Activated naive CD8-positive, alpha-beta T cell treated with anti-CD3 and anti-CD28 coated beads, Interleukin-2, amount 10 ng/mL, durations not matched to agents 7 days and 5 days (primary cell): ENCODE measurements around the gene CHKB. TPM values are rescaled to one million over a fixed set of nuclear protein-coding genes. Genes with fewer than 3 reads are reported as not detected.

Source experiments
- ATAC-seq: fragments of 150-1000 bp; cut with Tn5 transposase; one replicate; pipeline ENCODE4 v1.10.0; 2021; ENCODE audit warnings: low read depth, moderate library complexity
- POLR2A ChIA-PET: fragments of 350-600 bp; sonication (Branson Sonifier 250); formaldehyde crosslinking; loops from one replicate; lab custom pipeline; 2021; ENCODE audit warnings: antibody characterized with exemption; lab: Charles Lee
- DNase-seq: peaks from one replicate; pipeline ENCODE4 v3.0.0; 2021
- H3K27ac Mint-ChIP-seq: one replicate; pipeline ENCODE4 v1.8.0; 2022; ENCODE audit warnings: mild to moderate bottlenecking, mixed read lengths
- H3K27me3 Mint-ChIP-seq: one replicate; pipeline ENCODE4 v1.8.0; 2022; ENCODE audit warnings: mild to moderate bottlenecking, moderate library complexity, mixed read lengths
- H3K36me3 Mint-ChIP-seq: one replicate; pipeline ENCODE4 v1.8.0; 2021; ENCODE audit warnings: mild to moderate bottlenecking, mixed read lengths
- H3K4me1 Mint-ChIP-seq: one replicate; pipeline ENCODE4 v1.8.0; 2021; ENCODE audit warnings: mixed read lengths
- H3K4me3 Mint-ChIP-seq: one replicate; pipeline ENCODE4 v1.8.0; 2022; ENCODE audit warnings: mild to moderate bottlenecking, moderate library complexity, mixed read lengths
- H3K9me3 Mint-ChIP-seq: one replicate; pipeline ENCODE4 v1.8.0; 2021; ENCODE audit warnings: mixed read lengths
- total RNA-seq, 2 experiments: library from RNA; stranded (reverse); gene quantifications; one replicate each; pipeline ENCODE4 v1.2.3, GENCODE V29; 2021

The CHKB gene
- total RNA-seq, 2 experiments from 2014 or later: 132 to 137 TPM

GRCh38 chr22:50532824-50533796 lies 49.5 kb downstream of the CHKB start:
- Mint-ChIP-seq H3K9me3 (peaks cover 2% of the 10 kb centered on the region), H3K36me3 (peaks cover 23% of the 10 kb centered on the region), H3K4me3 (peak overlapping the region; percentile 95), H3K4me1 (peaks cover 37% of the 10 kb centered on the region), H3K27me3 (no peaks in the 10 kb centered on the region), H3K27ac (peak overlapping the region; percentile 100)
- ATAC-seq (no peak), DNase-seq (no peak)
- POLR2A ChIA-PET: interaction anchor here (0.6 to 13.0 kb wide), 9 partner anchors 9 to 88 kb away, joined by 3 to 247 read pairs (median 9); partner anchors contain the start of genes CHKB, KLHDC7B, LMF2 and NCAPH2

GRCh38 chr22:50531962-50532674 lies 50.5 kb downstream of the CHKB start:
- H3K4me1 Mint-ChIP-seq: peaks cover 41% of the 10 kb centered on the region
- H3K9me3 Mint-ChIP-seq: no peaks in the 10 kb centered on the region
- DNase-seq: peak; percentile 66
- peaks cover 24% of the 10 kb centered on the region for H3K36me3 Mint-ChIP-seq
- no peak for ATAC-seq
- peak overlapping the region; percentile 100 for H3K27ac Mint-ChIP-seq
- POLR2A ChIA-PET: interaction anchor here (0.5 to 13.0 kb wide), 14 partner anchors 10 to 226 kb away, joined by 3 to 247 read pairs (median 6); partner anchors contain the start of genes CHKB, KLHDC7B, LMF2 and NCAPH2
- H3K27me3 Mint-ChIP-seq: no peaks in the 10 kb centered on the region
- peak overlapping the region; percentile 95 for H3K4me3 Mint-ChIP-seq

- Mint-ChIP-seq H3K27me3 (no peaks in the 10 kb centered on the region), H3K27ac (peak overlapping the region; percentile 100), H3K4me3 (peak overlapping the region; percentile 95), H3K4me1 (peaks cover 43% of the 10 kb centered on the region), H3K36me3 (peaks cover 19% of the 10 kb centered on the region), H3K9me3 (no peaks in the 10 kb centered on the region)
- POLR2A ChIA-PET: interaction anchor here (0.8 to 13.0 kb wide), 13 partner anchors 11 to 90 kb away, joined by 3 to 247 read pairs (median 7); partner anchors contain the start of genes CHKB, KLHDC7B, LMF2 and NCAPH2
- peak; percentile 36 for ATAC-seq
- DNase-seq: peak; percentile 86
Observed at GRCh38 chr22:50531546-50531961, 51.1 kb downstream of the CHKB start.

GRCh38 chr22:50530877-50531545 lies 51.6 kb downstream of the CHKB start:
- peak overlapping the region; percentile 100 for H3K27ac Mint-ChIP-seq
- peak; percentile 37 for ATAC-seq
- H3K36me3 Mint-ChIP-seq: peaks cover 19% of the 10 kb centered on the region

GRCh38 chr22:50530580-50530876 lies 52.1 kb downstream of the CHKB start:
- DNase-seq (no peak), ATAC-seq (peak; percentile 5)
- Mint-ChIP-seq H3K9me3 (no peaks in the 10 kb centered on the region), H3K4me3 (peak overlapping the region; percentile 95), H3K36me3 (peaks cover 19% of the 10 kb centered on the region), H3K4me1 (peaks cover 41% of the 10 kb centered on the region), H3K27ac (peak overlapping the region; percentile 100), H3K27me3 (no peaks in the 10 kb centered on the region)
- POLR2A ChIA-PET: interaction anchor here (1.5 to 13.0 kb wide), 7 partner anchors 12 to 91 kb away, joined by 4 to 247 read pairs (median 15); partner anchors contain the start of genes KLHDC7B and SYCE3

More at GRCh38 chr22:50530877-50531545, 51.6 kb downstream of the CHKB start:
- Mint-ChIP-seq H3K27me3 (no peaks in the 10 kb centered on the region), H3K4me1 (peaks cover 41% of the 10 kb centered on the region), H3K4me3 (peak overlapping the region; percentile 95), H3K9me3 (no peaks in the 10 kb centered on the region)
- DNase-seq: peak; percentile 87
- POLR2A ChIA-PET: interaction anchor here (1.0 to 13.0 kb wide), 11 partner anchors 11 to 90 kb away, joined by 4 to 247 read pairs (median 8); partner anchors contain the start of genes CHKB, KLHDC7B, LMF2 and NCAPH2

- H3K27me3 Mint-ChIP-seq: no peaks in the 10 kb centered on the region
- peaks cover 41% of the 10 kb centered on the region for H3K4me1 Mint-ChIP-seq
- POLR2A ChIA-PET: interaction anchor here (0.6 to 13.0 kb wide), 14 partner anchors 10 to 96 kb away, joined by 3 to 300 read pairs (median 7); partner anchors contain the start of genes CHKB, CPT1B, KLHDC7B and LMF2
- peak within 1 kb of the TSS; percentile 95 for H3K4me3 Mint-ChIP-seq
- peaks cover 19% of the 10 kb centered on the region for H3K36me3 Mint-ChIP-seq
- peak within 1 kb of the TSS; percentile 100 for H3K27ac Mint-ChIP-seq
- no peaks in the 10 kb centered on the region for H3K9me3 Mint-ChIP-seq
- ATAC-seq (peak; percentile 20), DNase-seq (peak; percentile 91)
Observed at GRCh38 chr22:50529897-50530579, 52.6 kb downstream of the CHKB start, which contains the start of gene TYMP. TYMP (minus strand) TSS chr22:50530012; CDS start chr22:50529709, 303 bp downstream.

- DNase-seq: no peak
- Mint-ChIP-seq H3K4me3 (peak overlapping the region; percentile 84), H3K4me1 (peaks cover 42% of the 10 kb centered on the region), H3K27me3 (no peaks in the 10 kb centered on the region), H3K36me3 (peaks cover 24% of the 10 kb centered on the region), H3K27ac (peak overlapping the region; percentile 94), H3K9me3 (no peaks in the 10 kb centered on the region)
- POLR2A ChIA-PET: interaction anchor here (0.7 to 13.0 kb wide), 14 partner anchors 11 to 97 kb away, joined by 3 to 300 read pairs (median 7); partner anchors contain the start of genes CHKB, CPT1B, KLHDC7B and LMF2
- no peak for ATAC-seq
Observed at GRCh38 chr22:50529416-50529896, 53.2 kb downstream of the CHKB start.

Other genes starting within 250 kb of the CHKB start
- 10 to 100 TPM; 81.6 to 86.8 TPM for gene PPP6R2, start 239.5 kb downstream of the CHKB start, total RNA-seq
- gene SBF1, start 107.8 kb downstream of the CHKB start, total RNA-seq: 100 to 1,000 TPM; 211 to 221 TPM
- gene ADM2, start 101.3 kb downstream of the CHKB start, total RNA-seq: 1 to 10 TPM; 6.5 to 6.7 TPM
- not detected for gene MIOX, start 96.0 kb downstream of the CHKB start, total RNA-seq
- gene LMF2, start 75.1 kb downstream of the CHKB start, total RNA-seq: 100 to 1,000 TPM; 128 to 141 TPM
- gene NCAPH2, start 74.6 kb downstream of the CHKB start, total RNA-seq: 100 to 1,000 TPM; 126 TPM
- 10 to 100 TPM in 1 of 2 experiments, 1 to 10 TPM in 1; 8.1 to 12.8 TPM for gene SCO2, start 57.3 kb downstream of the CHKB start, total RNA-seq
- 10 to 100 TPM; 86.3 to 94.5 TPM for gene TYMP, start 52.8 kb downstream of the CHKB start, total RNA-seq
- 10 to 100 TPM; 18.8 to 21.9 TPM for gene KLHDC7B, start 37.0 kb downstream of the CHKB start, total RNA-seq
- gene SYCE3, start 19.9 kb downstream of the CHKB start, total RNA-seq: 1 to 10 TPM in 1 of 2 experiments, under 1 TPM in 1; 0.79 to 1.1 TPM
- gene CPT1B, start 4.4 kb downstream of the CHKB start, total RNA-seq: 10 to 100 TPM; 85.2 to 95.4 TPM
- under 1 TPM; 0.28 to 0.39 TPM for gene MAPK8IP2, start 17.9 kb upstream of the CHKB start, total RNA-seq
- 10 to 100 TPM; 65.2 to 65.4 TPM for gene ARSA, start 45.3 kb upstream of the CHKB start, total RNA-seq
- under 1 TPM in 1 of 2 experiments, not detected in 1; 0.06 TPM for gene SHANK3, start 90.0 kb upstream of the CHKB start, total RNA-seq
- gene ACR, start 155.4 kb upstream of the CHKB start, total RNA-seq: not detected
- gene RABL2B, start 200.8 kb upstream of the CHKB start, total RNA-seq: 10 to 100 TPM; 38.4 to 41.0 TPM